ENCODE data around the gene IQCM. TPM values are rescaled to one million over a fixed set of nuclear protein-coding genes. Genes with fewer than 3 reads are reported as not detected.

The IQCM gene
- total RNA-seq, 4 donors from 2014 or later: not detected

DNA sequence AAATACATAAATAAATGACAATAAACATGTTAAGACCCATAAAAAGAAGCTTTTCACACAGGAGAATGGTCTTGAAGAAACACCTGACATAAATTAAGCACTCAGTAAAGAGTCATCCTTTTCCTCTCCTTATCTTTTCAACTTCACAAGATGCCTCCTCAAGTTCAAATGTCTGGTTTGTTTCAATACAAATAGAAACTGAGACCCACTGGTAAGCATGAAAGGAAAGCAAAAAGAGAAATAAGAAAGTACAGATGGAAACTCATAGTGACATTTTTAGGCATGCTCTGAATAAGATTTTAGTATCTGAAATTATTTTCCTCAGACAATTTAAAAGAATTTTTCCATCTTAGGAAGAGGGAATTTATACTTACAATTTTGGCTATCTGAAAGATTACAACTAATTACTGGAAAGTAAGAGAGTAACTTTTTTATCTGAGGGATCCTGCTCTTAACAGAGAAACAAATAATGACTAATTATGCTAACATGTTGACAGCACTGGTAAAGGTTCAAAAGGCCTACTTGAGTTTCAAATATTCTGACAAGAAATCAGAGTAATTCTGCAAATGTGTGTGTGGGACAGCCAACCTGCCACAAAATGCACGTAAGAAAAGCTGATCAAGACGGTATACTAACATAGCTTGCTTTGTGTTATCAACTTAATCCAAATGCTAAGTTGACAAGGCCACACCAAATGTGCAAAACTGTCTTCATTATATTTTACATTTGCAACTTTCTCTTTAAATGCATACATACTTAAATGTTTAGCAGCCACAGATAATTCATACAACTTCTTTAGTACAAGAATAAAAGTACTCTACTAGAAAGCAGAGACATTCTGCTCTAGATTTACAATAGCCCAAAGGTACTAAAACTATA lies 113.0 kb downstream of the IQCM start:
- no peak overlapping the region for H3K27ac ChIP-seq
- intact Hi-C loops (cut with DNase I): no loop called here
- no peaks in the 10 kb centered on the region for H3K4me1 ChIP-seq
- DNase-seq: no peak
- no peaks in the 10 kb centered on the region for H3K27me3 ChIP-seq
- WGBS, 2 donors: 90 to 97% methylated on average over 2 of the region's 2 CpGs
- H3K9me3 ChIP-seq: no peaks in the 10 kb centered on the region
- no peaks in the 10 kb centered on the region for H3K36me3 ChIP-seq
- H3K4me3 ChIP-seq (replicated peaks in 1 of 3): no peak overlapping the region
- TF ChIP-seq, protein P1, sequence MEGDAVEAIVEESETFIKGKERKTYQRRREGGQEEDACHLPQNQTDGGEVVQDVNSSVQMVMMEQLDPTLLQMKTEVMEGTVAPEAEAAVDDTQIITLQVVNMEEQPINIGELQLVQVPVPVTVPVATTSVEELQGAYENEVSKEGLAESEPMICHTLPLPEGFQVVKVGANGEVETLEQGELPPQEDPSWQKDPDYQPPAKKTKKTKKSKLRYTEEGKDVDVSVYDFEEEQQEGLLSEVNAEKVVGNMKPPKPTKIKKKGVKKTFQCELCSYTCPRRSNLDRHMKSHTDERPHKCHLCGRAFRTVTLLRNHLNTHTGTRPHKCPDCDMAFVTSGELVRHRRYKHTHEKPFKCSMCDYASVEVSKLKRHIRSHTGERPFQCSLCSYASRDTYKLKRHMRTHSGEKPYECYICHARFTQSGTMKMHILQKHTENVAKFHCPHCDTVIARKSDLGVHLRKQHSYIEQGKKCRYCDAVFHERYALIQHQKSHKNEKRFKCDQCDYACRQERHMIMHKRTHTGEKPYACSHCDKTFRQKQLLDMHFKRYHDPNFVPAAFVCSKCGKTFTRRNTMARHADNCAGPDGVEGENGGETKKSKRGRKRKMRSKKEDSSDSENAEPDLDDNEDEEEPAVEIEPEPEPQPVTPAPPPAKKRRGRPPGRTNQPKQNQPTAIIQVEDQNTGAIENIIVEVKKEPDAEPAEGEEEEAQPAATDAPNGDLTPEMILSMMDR (IDR thresholded peaks at IDR 0.05): no peak
- no peak for TF ChIP-seq POLR2A (IDR thresholded peaks at IDR 0.05)

DNA sequence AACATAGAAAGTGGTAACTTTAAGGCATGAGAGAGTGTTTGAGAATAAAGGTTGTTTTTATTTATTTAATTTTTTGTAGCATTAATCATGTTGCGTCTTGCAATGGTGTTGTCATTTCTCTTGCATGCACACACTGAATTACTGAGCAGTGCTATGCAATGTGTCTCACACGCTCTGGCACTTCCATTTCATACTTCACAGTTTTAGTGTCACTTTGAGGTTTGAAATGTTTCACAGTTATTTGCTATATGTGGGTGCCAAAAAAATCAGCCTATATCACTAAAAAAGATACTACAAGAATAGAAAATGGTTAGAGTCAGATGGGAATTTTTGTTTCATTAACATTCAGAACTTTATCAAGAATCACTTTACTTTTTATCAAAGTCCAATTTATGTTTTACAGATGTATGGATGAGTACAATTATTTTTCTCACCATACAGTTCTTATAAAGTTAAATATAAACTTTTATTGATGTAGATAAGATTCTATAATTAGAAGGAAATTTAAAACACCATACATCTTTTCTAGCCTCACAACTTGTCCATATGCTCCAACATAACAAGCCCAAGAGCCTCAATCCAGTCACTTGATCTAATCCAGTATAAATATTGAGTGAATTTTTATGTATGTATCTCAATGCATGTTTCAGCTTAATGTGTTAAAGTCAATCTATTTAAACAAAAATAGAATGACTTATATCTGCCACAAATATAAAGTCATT lies 114.0 kb downstream of the IQCM start:
- 90 to 98% methylated on average over 2 of the region's 2 CpGs for WGBS, 2 donors
- Histone ChIP-seq H3K4me3 (replicated peaks in 1 of 3) (no peak overlapping the region), H3K27ac (no peak overlapping the region), H3K27me3 (no peaks in the 10 kb centered on the region), H3K36me3 (no peaks in the 10 kb centered on the region), H3K4me1 (no peaks in the 10 kb centered on the region), H3K9me3 (no peaks in the 10 kb centered on the region)
- no peak for DNase-seq
- intact Hi-C loops (cut with DNase I): no loop called here
- no peak for TF ChIP-seq POLR2A (IDR thresholded peaks at IDR 0.05)
- TF ChIP-seq, protein P1 (IDR thresholded peaks at IDR 0.05): no peak

DNA sequence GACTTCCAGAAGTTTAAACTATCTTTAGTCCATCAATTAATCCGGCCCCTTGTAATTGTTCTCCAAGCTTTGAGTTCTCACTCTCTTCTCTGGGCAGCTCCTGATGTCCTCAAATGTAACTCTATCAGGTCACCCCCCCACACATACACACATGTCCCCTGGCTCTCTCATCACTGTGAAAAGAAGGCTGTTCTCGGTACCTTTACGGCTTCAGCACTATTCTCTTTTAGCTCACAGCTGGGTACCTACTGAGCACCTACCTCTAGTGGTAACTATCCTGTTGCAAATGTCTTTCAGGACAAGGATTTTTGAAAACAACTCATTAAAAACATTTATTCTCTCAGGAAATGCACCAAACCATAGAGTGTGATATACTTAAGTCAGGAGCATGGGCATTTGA lies 115.4 kb downstream of the IQCM start:
- H3K9me3 ChIP-seq: no peaks in the 10 kb centered on the region
- WGBS, 2 donors: 82 to 83% methylated on average over 3 of the region's 3 CpGs
- no peaks in the 10 kb centered on the region for H3K27me3 ChIP-seq
- no peaks in the 10 kb centered on the region for H3K36me3 ChIP-seq
- no peaks in the 10 kb centered on the region for H3K4me1 ChIP-seq
- no peak for TF ChIP-seq POLR2A (IDR thresholded peaks at IDR 0.05)
- TF ChIP-seq, protein P1 (IDR thresholded peaks at IDR 0.05): no peak
- H3K27ac ChIP-seq: no peak overlapping the region
- no peak overlapping the region for H3K4me3 ChIP-seq (replicated peaks in 1 of 3)
- DNase-seq: no peak
- intact Hi-C loops (cut with DNase I): no loop called here

DNA sequence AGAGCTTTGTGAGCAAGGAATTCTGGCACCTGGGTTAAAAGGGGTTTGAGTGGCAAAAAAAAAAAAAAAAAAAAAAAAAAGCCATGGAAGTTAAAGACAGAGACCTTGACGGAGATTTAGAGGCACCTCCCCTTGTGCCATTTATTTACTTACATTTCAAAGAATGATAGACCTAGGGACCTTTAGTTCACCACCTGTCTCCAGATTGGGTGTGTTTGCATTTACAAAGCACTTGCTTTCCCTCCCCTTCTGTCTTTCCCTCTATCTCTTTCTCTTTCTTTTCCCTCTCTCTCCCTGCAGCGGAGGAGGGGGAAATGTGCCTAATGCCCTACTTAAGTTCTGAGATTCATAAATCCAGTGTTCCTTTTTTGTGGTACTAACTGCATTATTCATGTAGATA lies 116.0 kb downstream of the IQCM start:
- intact Hi-C loops (cut with DNase I): no loop called here
- Histone ChIP-seq H3K36me3 (no peaks in the 10 kb centered on the region), H3K4me1 (no peaks in the 10 kb centered on the region), H3K4me3 (replicated peaks in 1 of 3) (no peak overlapping the region), H3K9me3 (no peaks in the 10 kb centered on the region), H3K27me3 (no peaks in the 10 kb centered on the region), H3K27ac (no peak overlapping the region)
- TF ChIP-seq, protein P1 (IDR thresholded peaks at IDR 0.05): no peak
- TF ChIP-seq POLR2A (IDR thresholded peaks at IDR 0.05): no peak
- DNase-seq: no peak
- 89 to 94% methylated on average over 2 of the region's 2 CpGs for WGBS, 2 donors

DNA sequence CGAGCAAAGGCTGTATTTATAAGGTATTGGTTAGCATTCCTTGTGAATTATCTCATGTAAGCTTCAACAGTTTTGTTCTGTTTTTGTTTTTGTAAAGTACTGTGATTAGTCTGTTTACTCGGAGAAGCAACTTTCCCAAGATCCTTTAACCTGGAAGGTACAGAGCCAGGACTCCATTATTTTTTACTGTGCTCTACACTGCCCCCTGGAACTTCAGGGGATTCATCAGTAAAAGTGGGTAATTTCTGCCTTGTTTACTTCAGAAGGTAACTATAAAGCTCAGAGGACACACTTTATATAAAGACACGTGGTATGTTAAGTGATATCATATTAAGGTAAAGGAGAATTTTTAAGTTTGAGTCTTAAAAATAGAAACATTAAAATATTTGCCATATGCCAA lies 124.9 kb downstream of the IQCM start:
- Histone ChIP-seq H3K4me1 (no peaks in the 10 kb centered on the region), H3K27me3 (no peaks in the 10 kb centered on the region), H3K4me3 (replicated peaks in 1 of 3) (no peak overlapping the region), H3K36me3 (no peaks in the 10 kb centered on the region), H3K27ac (no peak overlapping the region), H3K9me3 (no peaks in the 10 kb centered on the region)
- DNase-seq: no peak
- intact Hi-C loops (cut with DNase I): no loop called here
- 84 to 90% methylated on average over 3 of the region's 3 CpGs for WGBS, 2 donors
- TF ChIP-seq, protein P1 (IDR thresholded peaks at IDR 0.05): no peak
- no peak for TF ChIP-seq POLR2A (IDR thresholded peaks at IDR 0.05)
